A549 (cell line): ENCODE data around the gene SNTG2.

Experiments
- CBX2 ChIP-seq: fragments of 200-600 bp; sonication (generic); IDR thresholded peaks from 2 replicates; pipeline ENCODE4 v1.6.1; 2016; ENCODE audit warnings: low read depth, mild to moderate bottlenecking, borderline replicate concordance
- CBX8 ChIP-seq: fragments of 200-600 bp; sonication (generic); IDR thresholded peaks from 2 replicates; pipeline ENCODE4 v1.6.1; 2016
- CHD2 ChIP-seq: fragments of 150-350 bp; IDR thresholded peaks from 2 replicates; pipeline ENCODE4 v1.6.1; 2014; ENCODE audit warnings: low read length; ENCODE audit not compliant: partially characterized antibody
- HDAC2 ChIP-seq: fragments of 200-600 bp; sonication (generic); IDR thresholded peaks from 2 replicates; pipeline ENCODE4 v1.6.1; 2016
- JUN ChIP-seq, 2 experiments: fragments of >200 bp; sonication (Bioruptor Twin); formaldehyde crosslinking; IDR thresholded peaks; 2 replicates in 1 of 2; 3 replicates in 1 of 2; pipeline ENCODE4 v1.6.1; 2016 to 2017
- MAZ ChIP-seq: fragments of 150-350 bp; IDR thresholded peaks from 2 replicates; pipeline ENCODE4 v1.6.1; 2014; ENCODE audit warnings: antibody characterized with exemption, low read depth, low read length, borderline replicate concordance
- NFE2L2 ChIP-seq: fragments of 150-350 bp; conservative IDR thresholded peaks from 2 replicates; pipeline ENCODE4 v1.6.1; 2014; ENCODE audit warnings: low read length
- NR3C1 ChIP-seq: fragments of >200 bp; sonication (Bioruptor Twin); formaldehyde crosslinking; IDR thresholded peaks from 3 replicates; pipeline ENCODE4 v1.6.1; 2017
- POLR2AphosphoS2 ChIP-seq: conservative IDR thresholded peaks from 2 replicates; pipeline ENCODE4 v1.6.1; 2012; ENCODE audit warnings: low read length, improper control_type of control experiment, inconsistent platforms
- RAD21 ChIP-seq, 2 experiments: fragments of >200 bp in 1 of 2; sonication (Bioruptor Twin) in 1 of 2; formaldehyde crosslinking in 1 of 2; IDR thresholded peaks in 1 of 2; conservative IDR thresholded peaks in 1 of 2; 2 replicates in 1 of 2; 3 replicates in 1 of 2; pipeline ENCODE4 v1.6.1; 2012 to 2018; ENCODE audit warnings: inconsistent platforms in 1 of 2
- ZFP36 ChIP-seq: fragments of 450-650 bp; IDR thresholded peaks from 2 replicates; pipeline ENCODE4 v1.6.1; 2014; ENCODE audit warnings: borderline replicate concordance; ENCODE audit not compliant: partially characterized antibody
- TF ChIP-seq, protein P1 (sequence below): fragments of >200 bp; sonication (Bioruptor Twin); formaldehyde crosslinking; IDR thresholded peaks from 3 replicates; pipeline ENCODE4 v1.5.1; 2016
- TF ChIP-seq, protein P2 (sequence below): fragments of 150-350 bp; IDR thresholded peaks from 2 replicates; pipeline ENCODE4 v1.6.1; 2014; ENCODE audit warnings: low read depth, mild to moderate bottlenecking, low read length
- TF ChIP-seq, protein P3 (sequence below): fragments of 250-450 bp; sonication (Bioruptor Pico); IDR thresholded peaks from 2 replicates; pipeline ENCODE4 v1.5.0; 2021; ENCODE audit warnings: mild to moderate bottlenecking, moderate library complexity, borderline replicate concordance

GRCh38 chr2:1024981-1025380 lies 74.3 kb downstream of the SNTG2 start:
- TF ChIP-seq RAD21 (conservative IDR thresholded peaks at IDR 0.05 in 1 of 2, IDR thresholded peaks at IDR 0.05 in 1 of 2) (no peak), ZFP36 (no peak), MAZ (no peak), NFE2L2 (no peak), HDAC2 (no peak), CBX2 (no peak), CBX8 (no peak), JUN (IDR thresholded peaks at IDR 0.05) (no peak), NR3C1 (no peak), POLR2AphosphoS2 (no peak), CHD2 (no peak)
- TF ChIP-seq, protein P1, sequence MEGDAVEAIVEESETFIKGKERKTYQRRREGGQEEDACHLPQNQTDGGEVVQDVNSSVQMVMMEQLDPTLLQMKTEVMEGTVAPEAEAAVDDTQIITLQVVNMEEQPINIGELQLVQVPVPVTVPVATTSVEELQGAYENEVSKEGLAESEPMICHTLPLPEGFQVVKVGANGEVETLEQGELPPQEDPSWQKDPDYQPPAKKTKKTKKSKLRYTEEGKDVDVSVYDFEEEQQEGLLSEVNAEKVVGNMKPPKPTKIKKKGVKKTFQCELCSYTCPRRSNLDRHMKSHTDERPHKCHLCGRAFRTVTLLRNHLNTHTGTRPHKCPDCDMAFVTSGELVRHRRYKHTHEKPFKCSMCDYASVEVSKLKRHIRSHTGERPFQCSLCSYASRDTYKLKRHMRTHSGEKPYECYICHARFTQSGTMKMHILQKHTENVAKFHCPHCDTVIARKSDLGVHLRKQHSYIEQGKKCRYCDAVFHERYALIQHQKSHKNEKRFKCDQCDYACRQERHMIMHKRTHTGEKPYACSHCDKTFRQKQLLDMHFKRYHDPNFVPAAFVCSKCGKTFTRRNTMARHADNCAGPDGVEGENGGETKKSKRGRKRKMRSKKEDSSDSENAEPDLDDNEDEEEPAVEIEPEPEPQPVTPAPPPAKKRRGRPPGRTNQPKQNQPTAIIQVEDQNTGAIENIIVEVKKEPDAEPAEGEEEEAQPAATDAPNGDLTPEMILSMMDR, result no peak
- TF ChIP-seq, protein P2, sequence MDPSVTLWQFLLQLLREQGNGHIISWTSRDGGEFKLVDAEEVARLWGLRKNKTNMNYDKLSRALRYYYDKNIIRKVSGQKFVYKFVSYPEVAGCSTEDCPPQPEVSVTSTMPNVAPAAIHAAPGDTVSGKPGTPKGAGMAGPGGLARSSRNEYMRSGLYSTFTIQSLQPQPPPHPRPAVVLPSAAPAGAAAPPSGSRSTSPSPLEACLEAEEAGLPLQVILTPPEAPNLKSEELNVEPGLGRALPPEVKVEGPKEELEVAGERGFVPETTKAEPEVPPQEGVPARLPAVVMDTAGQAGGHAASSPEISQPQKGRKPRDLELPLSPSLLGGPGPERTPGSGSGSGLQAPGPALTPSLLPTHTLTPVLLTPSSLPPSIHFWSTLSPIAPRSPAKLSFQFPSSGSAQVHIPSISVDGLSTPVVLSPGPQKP, result no peak
- TF ChIP-seq, protein P3, sequence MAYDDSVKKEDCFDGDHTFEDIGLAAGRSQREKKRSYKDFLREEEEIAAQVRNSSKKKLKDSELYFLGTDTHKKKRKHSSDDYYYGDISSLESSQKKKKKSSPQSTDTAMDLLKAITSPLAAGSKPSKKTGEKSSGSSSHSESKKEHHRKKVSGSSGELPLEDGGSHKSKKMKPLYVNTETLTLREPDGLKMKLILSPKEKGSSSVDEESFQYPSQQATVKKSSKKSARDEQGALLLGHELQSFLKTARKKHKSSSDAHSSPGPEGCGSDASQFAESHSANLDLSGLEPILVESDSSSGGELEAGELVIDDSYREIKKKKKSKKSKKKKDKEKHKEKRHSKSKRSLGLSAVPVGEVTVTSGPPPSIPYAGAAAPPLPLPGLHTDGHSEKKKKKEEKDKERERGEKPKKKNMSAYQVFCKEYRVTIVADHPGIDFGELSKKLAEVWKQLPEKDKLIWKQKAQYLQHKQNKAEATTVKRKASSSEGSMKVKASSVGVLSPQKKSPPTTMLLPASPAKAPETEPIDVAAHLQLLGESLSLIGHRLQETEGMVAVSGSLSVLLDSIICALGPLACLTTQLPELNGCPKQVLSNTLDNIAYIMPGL (CRISPR knock-in tag), result no peak
